ENCODE measurements around the gene GADD45B.

GRCh38 chr19:2524361-2524839 lies 48.5 kb downstream of the GADD45B start:
- TF ChIP-seq POLR2AphosphoS5 (IDR thresholded peaks at IDR 0.05) (no peak), POLR2A (IDR thresholded peaks at IDR 0.05) (no peak)
- TF ChIP-seq, protein P1, sequence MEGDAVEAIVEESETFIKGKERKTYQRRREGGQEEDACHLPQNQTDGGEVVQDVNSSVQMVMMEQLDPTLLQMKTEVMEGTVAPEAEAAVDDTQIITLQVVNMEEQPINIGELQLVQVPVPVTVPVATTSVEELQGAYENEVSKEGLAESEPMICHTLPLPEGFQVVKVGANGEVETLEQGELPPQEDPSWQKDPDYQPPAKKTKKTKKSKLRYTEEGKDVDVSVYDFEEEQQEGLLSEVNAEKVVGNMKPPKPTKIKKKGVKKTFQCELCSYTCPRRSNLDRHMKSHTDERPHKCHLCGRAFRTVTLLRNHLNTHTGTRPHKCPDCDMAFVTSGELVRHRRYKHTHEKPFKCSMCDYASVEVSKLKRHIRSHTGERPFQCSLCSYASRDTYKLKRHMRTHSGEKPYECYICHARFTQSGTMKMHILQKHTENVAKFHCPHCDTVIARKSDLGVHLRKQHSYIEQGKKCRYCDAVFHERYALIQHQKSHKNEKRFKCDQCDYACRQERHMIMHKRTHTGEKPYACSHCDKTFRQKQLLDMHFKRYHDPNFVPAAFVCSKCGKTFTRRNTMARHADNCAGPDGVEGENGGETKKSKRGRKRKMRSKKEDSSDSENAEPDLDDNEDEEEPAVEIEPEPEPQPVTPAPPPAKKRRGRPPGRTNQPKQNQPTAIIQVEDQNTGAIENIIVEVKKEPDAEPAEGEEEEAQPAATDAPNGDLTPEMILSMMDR (IDR thresholded peaks at IDR 0.05), result no peak

Data from breast epithelium (tissue), 3 donors.